Limb (tissue), 2 donors: Measurements from ENCODE around the gene MEP1A.
"Not testable (repeated sequence)": the region's sequence is repeated elsewhere in the genome, so short reads cannot be mapped to it uniquely, and the experiment has no call there.

Experiments used
- DNase-seq, 2 donors: peaks; one replicate each; pipeline ENCODE4 v3.0.0-alpha.2; 2016; ENCODE audit errors: extremely low spot score in 2 of 2

MEP1A gene

GRCh38 chr6:46793138-46793537 lies at the start of gene MEP1A:
TSS of gene MEP1A (plus strand) at chr6:46793389. CDS start at chr6:46793399, 10 bp downstream.
- DNase-seq = no peak

GRCh38 chr6:46743425-46744158 lies 49.6 kb upstream of the MEP1A start:
- no peak for DNase-seq

GRCh38 chr6:46744159-46744725 lies 48.9 kb upstream of the MEP1A start:
- DNase-seq = not testable (repeated sequence)

- no peak for DNase-seq
Observed at GRCh38 chr6:46745973-46746372, 47.2 kb upstream of the MEP1A start.

GRCh38 chr6:46746696-46747095 lies 46.5 kb upstream of the MEP1A start, which contains the start of gene ANKRD66:
TSS of gene ANKRD66 (plus strand) at chr6:46746933. CDS start at chr6:46751949, 5,016 bp downstream.
- no peak for DNase-seq

- DNase-seq = no peak
Observed at GRCh38 chr6:46748940-46749503, 44.2 kb upstream of the MEP1A start.

GRCh38 chr6:46749731-46750130 lies 43.5 kb upstream of the MEP1A start:
- DNase-seq = no peak

GRCh38 chr6:46751658-46752057 lies 41.5 kb upstream of the MEP1A start:
- no peak for DNase-seq

GRCh38 chr6:46755865-46756264 lies 37.3 kb upstream of the MEP1A start:
- DNase-seq = no peak

- no peak for DNase-seq
Observed at GRCh38 chr6:46756469-46757213, 36.5 kb upstream of the MEP1A start.

- DNase-seq = no peak
Observed at GRCh38 chr6:46757214-46757596, 36.0 kb upstream of the MEP1A start.

GRCh38 chr6:46758960-46759753 lies 34.0 kb upstream of the MEP1A start:
- no peak for DNase-seq

- no peak for DNase-seq
Observed at GRCh38 chr6:46760925-46761324, 32.3 kb upstream of the MEP1A start.

- DNase-seq = no peak
Observed at GRCh38 chr6:46763466-46763865, 29.7 kb upstream of the MEP1A start.

- not testable (repeated sequence) for DNase-seq
Observed at GRCh38 chr6:46764280-46764679, 28.9 kb upstream of the MEP1A start.

GRCh38 chr6:46764961-46765360 lies 28.2 kb upstream of the MEP1A start:
- DNase-seq = no peak

GRCh38 chr6:46772016-46772415 lies 21.2 kb upstream of the MEP1A start:
- DNase-seq = no peak

GRCh38 chr6:46772762-46773161 lies 20.4 kb upstream of the MEP1A start:
- no peak for DNase-seq

- DNase-seq = no peak
Observed at GRCh38 chr6:46773201-46773855, 19.9 kb upstream of the MEP1A start.

GRCh38 chr6:46774736-46775135 lies 18.5 kb upstream of the MEP1A start:
- DNase-seq = not testable (repeated sequence)
